Skin of body (tissue), 2 donors: ENCODE measurements around the gene SUN5. TPM values are rescaled to one million over a fixed set of nuclear protein-coding genes. Genes with fewer than 3 reads are reported as not detected.
"Not testable (repeated sequence)": the region's sequence is repeated elsewhere in the genome, so short reads cannot be mapped to it uniquely, and the experiment has no call there.

ENCODE experiments used
- DNase-seq: peaks from one replicate; lab custom pipeline; 2025; lab: John Stamatoyannopoulos, UW
- total RNA-seq: library from RNA; depleted of rRNA; stranded (reverse); fragments of >200 nt; gene quantifications from one replicate; pipeline ENCODE4 v1.2.3, GENCODE V29; 2014

SUN5 gene
- total RNA-seq, 1 donor from 2014 or later: not detected

DNA sequence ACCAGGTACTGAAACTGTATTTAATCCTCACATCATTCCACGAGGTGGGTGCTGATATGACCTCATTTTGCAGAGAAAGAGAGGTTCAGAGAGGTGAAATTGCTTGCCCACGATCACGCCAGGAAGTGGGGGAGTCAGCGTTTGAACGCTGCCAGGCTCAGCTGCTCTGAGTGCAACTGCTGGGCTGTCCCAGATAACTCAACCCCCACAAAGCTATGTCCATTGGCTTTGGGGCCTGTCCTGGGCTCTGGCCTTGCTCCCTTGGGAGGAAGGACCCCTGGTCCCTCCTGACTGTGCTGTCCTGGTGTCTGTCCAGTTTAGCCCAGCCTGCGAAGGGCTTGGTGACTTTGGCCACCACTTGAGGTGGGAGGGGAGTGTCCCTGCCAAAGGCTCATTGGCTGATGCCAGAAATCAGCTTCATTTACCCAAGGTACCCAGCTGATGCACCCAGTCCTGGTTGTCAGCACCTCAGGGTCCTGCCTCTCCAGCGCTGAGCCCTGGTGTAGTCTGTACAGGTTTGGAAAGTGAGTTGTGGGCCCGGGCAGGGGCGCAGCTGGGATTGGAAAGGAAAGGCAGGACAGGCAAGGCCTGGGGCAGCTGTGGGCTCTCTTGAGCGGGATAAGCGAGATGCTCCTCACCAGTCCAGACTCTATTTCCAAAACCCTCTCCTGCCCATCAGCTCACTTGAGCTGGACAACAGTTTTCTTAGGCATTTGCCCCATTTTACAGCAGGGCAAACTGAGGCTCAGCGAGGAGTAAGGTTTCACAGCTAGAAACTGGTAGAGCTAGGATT is 38.5 kb downstream of the SUN5 start:
- no peak for DNase-seq

DNA sequence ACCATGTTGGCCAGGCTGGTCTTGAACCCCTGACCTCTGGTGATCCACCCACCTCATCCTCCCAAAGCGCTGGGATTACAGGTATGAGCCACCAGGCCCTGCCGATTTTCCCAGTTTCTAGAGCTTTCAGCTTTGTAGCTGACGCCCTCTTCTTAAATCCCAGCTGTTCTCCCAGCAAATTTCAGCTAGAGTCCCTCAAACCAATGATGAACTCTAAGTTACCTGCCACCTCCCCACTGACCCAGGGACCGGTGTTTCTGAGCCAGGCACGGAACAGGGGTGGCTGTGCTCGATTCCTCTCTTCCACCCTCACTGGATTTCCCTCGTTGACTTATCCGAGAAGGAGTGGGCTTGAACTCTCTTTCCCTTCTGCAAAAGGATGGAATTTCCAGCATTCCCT is 39.1 kb downstream of the SUN5 start:
- no peak for DNase-seq

DNA sequence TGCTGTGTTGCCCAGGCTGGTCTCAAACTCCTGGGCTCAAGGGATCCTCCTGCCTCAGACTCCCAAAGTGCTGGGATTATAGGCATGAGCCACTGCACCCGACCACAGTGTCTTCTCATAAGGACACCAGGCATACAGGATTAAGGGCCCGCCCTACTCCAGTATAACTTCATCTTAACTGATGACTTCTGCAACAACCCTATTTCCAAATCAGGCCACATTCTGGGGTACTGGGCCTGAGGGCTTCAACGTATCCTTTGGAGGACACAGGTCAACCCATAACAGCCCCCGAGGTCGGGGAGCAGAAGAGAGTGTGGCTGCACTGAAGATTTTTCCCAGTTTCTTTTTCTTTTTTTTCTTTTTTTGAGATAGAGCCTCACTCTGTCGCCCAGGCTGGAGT is 39.7 kb downstream of the SUN5 start:
- no peak for DNase-seq

DNA sequence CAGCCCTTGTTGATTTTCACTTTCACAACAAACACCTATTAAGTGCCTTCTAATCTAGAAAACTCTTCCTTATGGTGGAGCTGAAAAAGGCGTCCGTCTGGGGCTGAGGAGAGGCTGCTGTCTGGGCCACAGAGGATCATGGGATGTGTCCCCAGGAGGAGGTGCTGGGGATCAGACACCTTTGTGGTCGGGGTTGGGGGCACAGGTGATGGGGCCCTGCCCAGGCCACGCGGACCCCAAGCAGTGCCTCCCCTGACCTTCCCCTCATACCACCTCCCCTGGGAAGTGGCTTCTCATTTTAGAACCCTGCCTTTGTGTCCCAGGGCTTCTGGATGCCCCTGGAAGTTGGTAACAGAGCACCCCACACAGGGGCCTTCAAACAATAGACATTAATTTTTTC is 41.1 kb downstream of the SUN5 start:
- DNase-seq: no peak

DNA sequence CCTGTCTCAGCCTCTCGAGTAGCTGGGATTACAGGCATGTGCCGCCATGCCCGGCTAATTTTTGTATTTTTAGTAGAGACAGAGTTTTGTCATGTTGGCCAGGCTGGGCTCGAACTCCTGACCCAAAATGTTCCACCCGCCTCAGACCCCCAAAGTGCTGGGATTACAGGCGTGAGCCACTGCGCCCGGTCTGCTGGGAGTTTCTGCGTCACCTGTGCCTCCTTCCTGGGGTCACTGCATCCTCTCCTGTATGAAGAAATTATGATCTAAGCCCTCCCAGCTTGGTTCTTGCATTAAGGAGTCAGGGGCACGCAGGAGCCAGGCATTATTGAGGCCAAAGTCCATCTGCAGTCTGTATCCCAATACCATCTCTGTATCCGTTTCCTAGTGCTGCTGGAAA is 41.6 kb downstream of the SUN5 start:
- DNase-seq: not testable (repeated sequence)

DNA sequence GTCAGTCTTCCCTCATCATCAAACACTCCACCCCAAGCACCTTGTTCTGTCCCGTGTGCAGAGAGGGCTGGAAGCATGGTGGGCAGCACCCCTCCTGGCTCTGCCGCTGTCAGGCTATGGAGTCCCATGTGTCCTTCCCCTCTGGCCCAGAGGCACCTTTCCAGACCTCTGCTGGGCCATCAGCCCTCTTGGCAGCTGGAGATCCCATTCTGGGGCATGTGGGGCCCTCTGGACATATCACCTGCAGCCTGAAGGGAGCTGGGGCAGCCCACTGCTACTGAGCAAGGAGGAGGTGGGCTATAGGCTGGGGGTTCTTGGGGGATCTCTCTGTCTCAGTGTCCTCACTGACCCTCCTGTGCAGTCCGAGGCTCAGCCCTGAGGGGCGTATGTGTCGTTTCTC is 42.2 kb downstream of the SUN5 start:
- DNase-seq: no peak

DNA sequence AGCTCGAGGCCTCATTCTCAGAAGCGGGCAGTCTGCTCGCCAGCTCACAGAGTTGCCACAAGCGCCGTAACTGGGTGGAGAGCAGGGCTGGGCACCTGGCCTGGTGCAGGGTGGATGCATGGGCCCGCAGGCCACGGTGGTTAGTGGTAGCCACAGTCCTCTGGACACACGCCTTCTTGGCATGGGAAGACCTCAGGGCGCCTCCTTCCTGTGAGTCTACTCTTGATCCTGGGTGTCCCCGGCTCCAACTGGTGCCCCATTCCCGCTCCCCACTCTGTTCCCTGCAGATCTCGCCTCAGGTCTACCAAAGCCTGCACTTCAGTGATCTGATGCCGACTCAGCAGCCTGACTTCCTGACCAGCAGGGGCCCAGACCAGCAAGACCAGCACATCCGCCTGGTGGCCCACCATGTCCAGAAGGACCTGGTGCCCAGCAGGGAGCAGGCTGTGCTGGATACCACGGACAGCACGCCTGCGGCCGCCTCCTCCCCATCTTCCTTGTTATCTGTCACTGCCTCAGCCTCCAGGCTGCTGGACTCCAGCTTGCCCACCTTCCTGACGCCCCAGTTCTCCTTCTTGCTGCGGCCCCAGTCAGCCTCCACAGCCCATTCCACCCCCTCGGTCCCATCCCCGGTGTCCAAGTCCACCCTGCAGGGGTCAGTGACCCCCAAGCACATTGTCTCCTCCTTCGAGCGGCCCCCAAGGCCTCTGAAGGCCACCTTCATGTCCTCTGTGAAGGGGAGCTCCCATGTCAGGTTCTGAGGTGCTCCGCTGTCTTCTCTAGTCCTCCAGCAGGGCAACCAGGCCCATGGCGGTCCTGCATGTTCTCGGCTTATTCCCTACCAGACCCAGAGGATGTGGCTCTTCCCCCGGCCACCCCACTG is 43.1 kb downstream of the SUN5 start:
- DNase-seq: no peak

DNA sequence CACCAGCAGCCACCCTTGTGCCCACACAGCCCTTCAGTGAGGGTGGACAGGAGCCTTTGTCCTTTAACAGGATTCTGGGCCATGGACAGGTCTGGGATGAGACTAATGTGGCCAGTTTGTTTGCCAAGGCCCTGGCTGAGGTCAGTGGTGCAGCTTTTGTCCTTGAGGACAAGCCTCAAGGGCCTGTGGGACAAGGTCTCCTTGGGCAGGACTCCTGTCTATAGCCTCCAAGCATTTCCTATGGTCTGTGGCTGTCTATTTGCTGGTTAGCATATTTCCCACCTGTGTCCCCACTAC is 44.1 kb downstream of the SUN5 start:
- DNase-seq: no peak

DNA sequence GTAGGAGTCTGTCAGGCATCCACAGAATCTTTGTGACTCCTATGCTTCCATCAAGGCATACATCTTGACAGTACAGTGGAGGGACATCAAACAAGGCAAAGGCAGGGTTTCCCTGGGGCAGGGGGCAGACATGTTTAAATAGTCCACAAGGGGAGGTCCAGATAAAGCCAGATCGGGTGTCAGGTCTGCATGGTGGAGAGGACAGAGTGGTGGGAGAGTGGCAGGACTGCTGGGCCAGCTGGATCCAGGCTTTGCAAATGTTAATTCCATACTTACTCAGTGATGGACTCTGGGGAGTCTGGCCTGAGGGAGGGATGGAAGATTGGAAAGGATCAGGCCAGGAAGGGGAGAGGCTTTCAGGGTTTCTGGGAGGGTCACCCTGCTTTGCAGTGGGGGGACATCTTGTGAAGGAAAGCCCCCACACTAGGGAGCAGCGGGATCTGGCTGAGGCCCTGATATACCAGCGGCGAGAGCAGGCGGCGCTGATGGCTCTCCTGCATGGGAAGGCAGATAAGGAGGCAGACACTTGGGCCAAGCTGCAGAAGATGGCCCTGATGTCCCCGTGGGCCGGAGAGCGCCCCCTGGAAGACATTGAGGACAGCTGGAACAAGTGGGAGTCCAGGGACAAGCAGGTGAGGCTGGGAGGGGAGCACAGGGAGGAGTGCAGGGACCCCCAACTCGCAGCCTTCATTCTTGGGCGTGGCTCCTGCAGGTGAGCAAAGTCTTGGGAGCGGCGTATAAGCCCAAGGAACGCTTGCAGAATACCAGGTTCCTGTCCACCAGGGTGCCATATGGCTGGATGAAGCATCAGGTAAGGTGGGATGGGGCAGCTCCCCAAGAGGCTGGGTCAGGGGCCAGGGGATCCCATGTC is 44.6 kb downstream of the SUN5 start:
- DNase-seq: no peak

DNA sequence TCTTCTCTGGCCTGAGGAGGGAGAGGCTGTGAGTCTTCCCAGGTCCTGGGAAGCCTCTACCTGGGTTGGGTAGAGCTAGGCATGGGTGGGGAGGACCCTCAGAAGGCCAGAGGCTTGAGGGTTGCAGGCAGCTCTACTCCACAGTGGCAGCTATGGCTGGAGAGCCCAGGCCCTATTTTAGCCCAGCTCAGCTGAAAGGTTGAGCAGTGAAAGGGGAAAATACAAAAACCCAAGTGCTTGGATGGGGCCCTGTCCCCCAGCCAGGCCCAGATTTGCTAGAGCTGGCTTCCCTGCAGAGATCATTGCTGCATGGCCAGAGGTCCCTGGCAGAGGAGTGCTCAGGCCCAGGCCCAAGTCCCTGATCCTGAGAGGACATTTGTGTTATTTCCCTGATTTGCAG is 45.7 kb downstream of the SUN5 start:
- DNase-seq: no peak

DNA sequence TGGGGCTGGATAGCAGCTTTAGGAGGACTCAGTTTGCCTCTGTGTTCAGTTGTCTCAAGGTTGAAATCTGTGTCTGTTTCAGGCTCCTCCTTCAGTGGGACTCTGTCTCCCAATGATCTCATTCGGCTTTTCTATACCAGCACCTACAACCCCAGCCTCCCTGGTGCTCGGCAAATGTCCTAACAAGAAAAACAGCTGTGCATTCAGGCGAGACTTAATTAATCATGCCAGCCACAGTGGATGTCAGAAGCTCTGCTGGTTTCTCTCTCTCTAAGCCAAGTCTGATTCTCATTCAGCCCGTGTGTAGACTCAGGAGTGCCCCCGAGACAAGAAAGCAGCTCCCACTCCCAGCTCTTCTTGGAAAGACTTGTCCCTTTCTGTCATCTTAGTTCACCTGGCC is 46.8 kb downstream of the SUN5 start:
- DNase-seq: no peak

DNA sequence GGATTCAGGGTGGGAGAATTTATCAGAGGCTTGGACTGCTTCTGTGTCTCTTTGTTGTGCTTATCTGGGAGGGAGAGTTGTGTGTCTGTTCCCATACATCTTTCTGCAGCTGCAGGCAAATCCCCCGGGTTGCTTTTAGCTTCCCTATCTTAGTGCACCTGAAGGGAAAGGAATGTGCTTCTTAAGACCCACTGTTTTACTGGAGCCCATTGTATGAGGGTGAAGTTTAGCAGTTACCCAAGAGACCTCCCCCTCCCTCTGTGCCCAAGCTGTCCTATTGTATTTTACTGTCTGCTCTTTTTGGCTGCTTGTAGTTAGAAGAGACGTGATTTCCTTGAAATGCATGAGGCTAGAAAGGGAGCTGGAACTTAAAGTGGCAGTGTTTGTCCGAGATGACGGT is 53.7 kb downstream of the SUN5 start:
- not testable (repeated sequence) for DNase-seq

DNA sequence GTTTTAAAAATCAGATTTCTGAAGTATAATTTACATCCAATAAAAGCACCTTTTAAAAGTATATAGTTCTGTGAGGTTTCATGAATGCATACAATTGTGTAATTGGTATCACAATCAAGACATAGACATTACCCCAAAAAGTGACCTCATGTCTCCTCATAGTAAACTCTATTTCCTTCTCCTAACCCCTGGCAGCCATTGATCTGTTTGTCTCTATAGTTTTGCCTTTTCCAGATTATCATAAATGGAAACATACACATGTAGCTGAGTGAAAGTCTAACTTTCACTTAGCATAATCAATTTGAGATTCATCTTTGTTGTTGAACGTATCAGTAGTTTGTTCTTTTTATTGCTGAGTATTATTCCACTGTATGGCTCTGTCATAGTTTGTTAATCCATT is 57.6 kb downstream of the SUN5 start:
- DNase-seq: no peak

DNA sequence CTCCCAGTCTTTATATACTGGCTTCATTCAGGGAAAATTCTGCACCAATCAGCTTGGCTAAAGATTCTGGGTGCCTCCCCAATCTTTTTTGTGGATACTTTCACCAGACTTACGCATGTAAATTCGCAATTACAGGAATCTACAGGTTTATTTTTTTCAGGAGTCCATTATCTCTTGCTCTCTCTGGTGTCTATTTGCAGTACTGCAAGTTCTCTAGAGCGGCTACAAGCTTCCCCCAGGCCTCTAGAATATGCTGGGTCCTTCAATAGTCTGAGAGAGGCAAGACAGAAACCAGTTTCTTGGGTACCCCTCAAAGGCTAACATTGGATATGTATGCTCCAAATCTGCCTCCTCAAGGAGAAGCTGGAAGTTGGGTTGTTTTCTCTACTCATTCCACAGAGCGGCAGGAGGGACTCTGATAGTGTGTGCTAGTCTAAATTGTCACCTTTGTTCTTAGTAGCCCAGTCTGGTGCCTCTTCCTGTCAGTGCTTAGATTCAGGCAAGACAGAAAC is 58.5 kb downstream of the SUN5 start:
- no peak for DNase-seq

DNA sequence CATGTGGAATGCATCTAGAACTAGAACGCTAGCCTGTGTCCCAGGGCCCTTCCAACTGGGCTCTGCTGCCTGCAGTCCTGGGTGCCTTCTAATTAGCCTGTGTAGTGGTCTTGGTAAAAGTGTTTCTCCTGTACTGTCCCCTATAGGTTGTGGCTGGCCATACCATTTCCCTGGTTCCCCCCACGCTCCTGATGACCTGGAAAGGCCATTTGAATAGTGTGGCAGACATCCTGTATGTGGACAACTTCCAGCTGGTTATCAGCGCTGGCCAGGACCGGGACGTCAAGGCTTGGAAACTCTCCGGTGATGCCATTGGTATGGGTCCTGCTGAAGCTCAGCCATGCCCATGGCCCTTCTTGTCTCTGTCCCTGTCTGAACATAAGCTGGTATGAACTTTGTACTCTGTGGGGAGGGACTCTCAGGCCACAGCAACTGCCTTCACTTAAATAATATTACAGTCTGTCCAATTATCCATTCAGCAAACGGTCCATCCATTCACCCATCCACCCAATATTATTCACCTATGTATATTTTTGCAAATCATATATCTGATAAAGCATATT is 60.7 kb downstream of the SUN5 start:
- DNase-seq: no peak

DNA sequence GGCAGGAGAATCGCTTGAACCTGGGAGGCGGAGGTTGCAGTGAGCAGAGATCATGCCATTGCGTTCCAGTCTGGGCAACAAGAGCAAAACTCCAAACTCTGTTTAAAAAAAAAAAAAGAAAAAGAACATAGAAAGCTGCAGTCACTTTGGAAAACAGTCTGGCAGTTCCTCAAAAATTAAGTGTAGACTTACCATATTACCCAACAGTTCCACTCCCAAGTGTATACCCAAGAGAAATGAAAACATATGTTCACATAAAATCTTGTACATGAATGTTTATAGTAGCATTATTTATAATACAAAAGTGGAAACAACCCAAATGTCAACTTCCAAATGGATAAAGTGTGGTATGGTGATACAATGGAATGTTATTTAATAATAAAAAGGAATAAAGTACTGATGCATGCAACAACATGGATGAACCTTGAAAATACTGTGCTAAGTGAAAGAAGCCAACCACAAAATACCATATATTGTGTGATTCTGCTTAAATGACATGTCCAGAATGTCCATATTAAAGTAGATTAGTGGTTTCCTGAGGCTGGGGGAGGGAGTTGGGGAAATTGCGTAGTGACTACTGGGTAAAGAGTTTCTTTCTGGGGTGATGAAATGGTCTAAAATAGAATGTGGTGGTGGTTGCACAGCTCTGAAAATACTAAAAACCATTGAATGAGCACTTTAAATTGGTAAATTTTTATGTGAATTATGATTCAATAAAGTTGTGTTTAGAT is 62.9 kb downstream of the SUN5 start:
- DNase-seq: no peak

DNA sequence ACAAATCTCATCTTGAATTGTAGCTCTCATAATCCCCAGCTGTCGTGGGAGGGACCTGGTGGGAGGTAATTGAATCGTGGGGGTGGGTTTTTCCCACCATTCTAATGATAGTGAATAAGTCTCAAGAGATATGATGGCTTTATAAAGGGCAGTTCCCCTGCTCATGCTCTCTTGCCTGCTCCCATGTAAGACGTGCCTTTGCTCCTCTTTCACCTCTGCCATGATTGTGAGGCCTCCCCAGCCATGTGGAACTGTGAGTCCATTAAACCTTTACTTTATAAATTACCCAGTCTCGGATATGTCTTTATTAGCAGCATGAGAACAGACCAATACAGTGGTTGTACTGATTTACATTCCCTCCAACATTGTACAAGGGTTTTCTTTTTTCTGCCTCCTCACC is 69.7 kb downstream of the SUN5 start:
- DNase-seq: no peak
